ELR (cell line): ENCODE results near the gene TOMM40.

Source experiments
- DNase-seq: peaks from one replicate; pipeline ENCODE4 v3.0.0-alpha.2; 2015; ENCODE audit warnings: low read depth

The TOMM40 gene

GRCh38 chr19:44927746-44928145 lies 36.7 kb downstream of the TOMM40 start:
- DNase-seq, result no peak

GRCh38 chr19:44930088-44930487 lies 39.0 kb downstream of the TOMM40 start:
- no peak for DNase-seq

- no peak for DNase-seq
These were observed 40.5 kb downstream of the TOMM40 start for GRCh38 chr19:44931541-44931940.

- DNase-seq, result no peak
These were observed 48.6 kb downstream of the TOMM40 start for GRCh38 chr19:44939668-44940067.

- no peak for DNase-seq
These were observed 51.1 kb downstream of the TOMM40 start, which contains the start of gene APOC4 for GRCh38 chr19:44942067-44942571. Gene APOC4 (plus strand): TSS chr19:44942237. CDS start chr19:44942278, 41 bp downstream.

- DNase-seq, result no peak
These were observed 52.8 kb downstream of the TOMM40 start for GRCh38 chr19:44943801-44944249.

- no peak for DNase-seq
These were observed 56.1 kb downstream of the TOMM40 start for GRCh38 chr19:44947041-44947581.

- DNase-seq, result no peak
These were observed 57.2 kb downstream of the TOMM40 start for GRCh38 chr19:44948237-44948636.

- no peak for DNase-seq
These were observed 57.8 kb downstream of the TOMM40 start for GRCh38 chr19:44948763-44949374.

- no peak for DNase-seq
These were observed 58.5 kb downstream of the TOMM40 start for GRCh38 chr19:44949550-44949949.

GRCh38 chr19:44951179-44952159 lies 60.4 kb downstream of the TOMM40 start:
- DNase-seq, result peak; percentile 86
